HEK293T (cell line): ENCODE measurements around the gene DDX39B.

ENCODE experiments used
- FOXK2 ChIP-seq: fragments of 450-650 bp; IDR thresholded peaks from 2 replicates; pipeline ENCODE4 v1.6.1; 2016; ENCODE audit warnings: mild to moderate bottlenecking
- HDGF ChIP-seq: fragments of 450-650 bp; IDR thresholded peaks from 2 replicates; pipeline ENCODE4 v1.6.1; 2017; ENCODE audit warnings: antibody characterized with exemption, borderline replicate concordance
- ZNF384 ChIP-seq: fragments of 450-650 bp; IDR thresholded peaks from 2 replicates; pipeline ENCODE4 v1.6.1; 2016

- TF ChIP-seq FOXK2 (no peak), HDGF (no peak), ZNF384 (no peak)
These were observed 47.3 kb upstream of the DDX39B start for GRCh38 chr6:31588871-31589650.
